ENCODE results near the gene CDAN1.

CDAN1 gene

GRCh38 chr15:42693496-42693895 is 43.4 kb downstream of the CDAN1 start:
- TF ChIP-seq CTCF (IDR thresholded peaks at IDR 0.05; ENCODE audit: extremely low read depth, missing control alignments) = no peak
- DNase-seq (ENCODE audit: low spot score) = no peak

- TF ChIP-seq CTCF (IDR thresholded peaks at IDR 0.05; ENCODE audit: extremely low read depth, missing control alignments) = no peak
- no peak for DNase-seq (ENCODE audit: low spot score)
Observed at GRCh38 chr15:42692997-42693396, 43.9 kb downstream of the CDAN1 start.

GRCh38 chr15:42692536-42692935 is 44.4 kb downstream of the CDAN1 start:
- DNase-seq (ENCODE audit: low spot score) = no peak
- TF ChIP-seq CTCF (IDR thresholded peaks at IDR 0.05; ENCODE audit: extremely low read depth, missing control alignments) = no peak

- no peak for DNase-seq (ENCODE audit: low spot score)
- no peak for TF ChIP-seq CTCF (IDR thresholded peaks at IDR 0.05; ENCODE audit: extremely low read depth, missing control alignments)
Observed at GRCh38 chr15:42691770-42692169, 45.2 kb downstream of the CDAN1 start.

DNA sequence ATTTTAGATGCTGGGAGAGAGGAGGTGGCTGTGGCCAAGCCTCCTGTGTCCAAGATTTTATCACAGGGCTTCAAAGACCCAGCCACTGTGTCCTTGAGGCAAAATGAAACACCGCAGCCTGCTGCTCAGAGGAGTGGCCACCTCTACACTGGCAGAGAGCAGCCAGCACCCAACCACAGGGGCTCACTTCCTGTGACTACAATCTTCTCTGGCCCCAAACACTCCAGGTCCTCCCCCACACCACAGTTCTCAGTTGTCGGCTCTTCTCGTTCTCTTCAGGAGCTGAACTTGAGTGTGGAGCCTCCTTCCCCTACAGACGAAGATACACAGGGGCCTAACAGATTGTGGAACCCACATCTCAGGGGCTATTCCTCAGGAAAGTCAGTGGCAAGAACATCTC is 45.6 kb downstream of the CDAN1 start:
- no peak for TF ChIP-seq CTCF (IDR thresholded peaks at IDR 0.05; ENCODE audit: extremely low read depth, missing control alignments)

DNA sequence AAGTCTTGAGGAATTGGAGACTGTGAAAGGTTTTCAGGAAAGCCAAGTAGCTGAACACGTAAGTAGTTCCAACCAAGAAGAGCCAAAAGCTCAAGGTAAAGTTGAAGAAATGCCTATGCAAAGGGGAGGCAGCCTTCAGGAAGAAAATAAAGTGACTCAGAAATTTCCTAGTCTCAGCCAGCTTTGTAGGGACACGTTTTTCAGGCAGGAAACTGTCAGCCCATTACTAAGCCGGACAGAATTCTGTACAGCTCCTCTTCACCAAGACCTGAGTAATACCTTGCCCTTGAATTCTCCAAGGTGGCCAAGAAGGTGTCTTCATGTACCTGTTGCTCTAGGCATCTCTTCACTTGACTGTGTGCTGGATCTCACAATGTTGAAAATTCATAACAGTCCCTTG is 48.6 kb downstream of the CDAN1 start:
- DNase-seq (ENCODE audit: low spot score) = no peak
- TF ChIP-seq CTCF (IDR thresholded peaks at IDR 0.05; ENCODE audit: extremely low read depth, missing control alignments) = no peak

More for the DNA sequence above, 45.6 kb downstream of the CDAN1 start:
- DNase-seq (ENCODE audit: low spot score) = no peak

DNA sequence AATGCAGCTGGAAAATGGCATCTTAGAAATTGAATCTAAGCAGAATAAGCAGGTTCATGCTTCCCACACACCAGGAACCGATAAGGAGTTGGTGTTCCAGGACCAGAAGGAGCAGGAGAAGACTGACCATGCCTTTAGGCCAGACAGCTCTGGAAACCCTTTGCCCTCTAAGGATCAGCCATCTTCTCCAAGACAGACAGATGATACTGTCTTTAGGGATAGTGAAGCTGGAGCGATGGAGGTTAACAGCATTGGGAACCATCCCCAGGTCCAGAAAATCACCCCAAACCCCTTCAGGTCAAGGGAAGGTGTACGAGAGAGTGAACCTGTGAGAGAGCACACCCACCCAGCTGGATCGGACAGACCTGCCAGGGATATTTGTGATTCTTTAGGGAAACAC is 49.2 kb downstream of the CDAN1 start:
- DNase-seq (ENCODE audit: low spot score) = no peak
- no peak for TF ChIP-seq CTCF (IDR thresholded peaks at IDR 0.05; ENCODE audit: extremely low read depth, missing control alignments)
